ENCODE data around the gene ACADSB.

DNA sequence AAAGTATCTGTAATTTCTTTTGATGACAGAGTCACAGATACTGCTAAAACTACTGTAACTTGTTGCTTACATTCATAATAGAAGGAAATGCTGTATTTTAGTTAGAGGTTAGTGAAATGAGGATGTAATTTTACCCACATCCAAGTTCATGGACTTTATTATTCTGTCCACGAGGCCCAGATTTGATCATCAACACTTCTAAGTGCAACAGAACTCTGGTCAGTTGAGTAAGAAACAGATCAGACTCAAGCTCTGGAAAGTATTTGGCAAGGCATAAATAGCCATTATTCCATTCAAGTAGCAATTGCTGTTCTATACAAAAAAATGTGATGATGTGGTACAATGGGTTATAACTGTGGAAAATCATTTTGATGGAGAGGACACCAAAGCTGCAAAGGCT, 22.3 kb downstream of the ACADSB start:
- TF ChIP-seq, protein P1, sequence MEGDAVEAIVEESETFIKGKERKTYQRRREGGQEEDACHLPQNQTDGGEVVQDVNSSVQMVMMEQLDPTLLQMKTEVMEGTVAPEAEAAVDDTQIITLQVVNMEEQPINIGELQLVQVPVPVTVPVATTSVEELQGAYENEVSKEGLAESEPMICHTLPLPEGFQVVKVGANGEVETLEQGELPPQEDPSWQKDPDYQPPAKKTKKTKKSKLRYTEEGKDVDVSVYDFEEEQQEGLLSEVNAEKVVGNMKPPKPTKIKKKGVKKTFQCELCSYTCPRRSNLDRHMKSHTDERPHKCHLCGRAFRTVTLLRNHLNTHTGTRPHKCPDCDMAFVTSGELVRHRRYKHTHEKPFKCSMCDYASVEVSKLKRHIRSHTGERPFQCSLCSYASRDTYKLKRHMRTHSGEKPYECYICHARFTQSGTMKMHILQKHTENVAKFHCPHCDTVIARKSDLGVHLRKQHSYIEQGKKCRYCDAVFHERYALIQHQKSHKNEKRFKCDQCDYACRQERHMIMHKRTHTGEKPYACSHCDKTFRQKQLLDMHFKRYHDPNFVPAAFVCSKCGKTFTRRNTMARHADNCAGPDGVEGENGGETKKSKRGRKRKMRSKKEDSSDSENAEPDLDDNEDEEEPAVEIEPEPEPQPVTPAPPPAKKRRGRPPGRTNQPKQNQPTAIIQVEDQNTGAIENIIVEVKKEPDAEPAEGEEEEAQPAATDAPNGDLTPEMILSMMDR (IDR thresholded peaks at IDR 0.05): no peak
- TF ChIP-seq POLR2A (IDR thresholded peaks at IDR 0.05): no peak

Measured in ovary (tissue), 3 donors.